Heart left ventricle (tissue), 16 donors: ENCODE measurements around the gene ITSN1. TPM values are rescaled to one million over a fixed set of nuclear protein-coding genes. Genes with fewer than 3 reads are reported as not detected.

Experiments used
- ATAC-seq, 4 donors: fragments of 200-7000 bp; cut with Tn5 transposase; one replicate each; pipeline ENCODE4 v1.9.1; 2020 to 2022; ENCODE audit warnings: moderate library complexity in 4 of 4, mild to moderate bottlenecking in 3 of 4, moderate number of reproducible peaks in 1 of 4
- DNase-seq, 5 donors: peaks; one replicate each; pipeline ENCODE4 v3.0.0-alpha.2; 2020
- H3K27ac ChIP-seq, 12 donors: fragments of 200-600 bp; sonication (generic) in 4 of 12; one replicate each; pipeline versions ENCODE4 v1.5.0 to v1.8.0; 2016 to 2022; ENCODE audit warnings: mild to moderate bottlenecking in 2 of 12
- H3K27me3 ChIP-seq, 9 donors: fragments of 200-600 bp; sonication (generic) in 2 of 9; one replicate each; pipeline versions ENCODE4 v1.5.1 to v1.8.0; 2016 to 2022; ENCODE audit warnings: mild to moderate bottlenecking in 3 of 9
- H3K36me3 ChIP-seq, 9 donors: fragments of 200-600 bp; sonication (generic) in 2 of 9; one replicate each; pipeline versions ENCODE4 v1.5.0 to v1.8.0; 2018 to 2022; ENCODE audit warnings: mild to moderate bottlenecking in 2 of 9
- H3K4me1 ChIP-seq, 12 donors: fragments of 200-600 bp; sonication (generic) in 4 of 12; one replicate each; pipeline versions ENCODE4 v1.5.0 to v1.8.0; 2016 to 2022; ENCODE audit warnings: mild to moderate bottlenecking in 3 of 12
- H3K4me3 ChIP-seq, 12 donors: fragments of 200-600 bp; sonication (generic) in 4 of 12; one replicate each; pipeline versions ENCODE4 v1.5.0 to v1.8.0; 2017 to 2022; ENCODE audit warnings: mild to moderate bottlenecking in 9 of 12, moderate library complexity in 4 of 12
- H3K9me3 ChIP-seq, 12 donors: fragments of 200-600 bp; sonication (generic) in 4 of 12; one replicate each; pipeline versions ENCODE4 v1.5.0 to v1.8.0; 2016 to 2022; ENCODE audit warnings: mild to moderate bottlenecking in 1 of 12
- CTCF ChIP-seq, 12 donors: fragments of 200-600 bp; sonication (generic) in 4 of 12; IDR thresholded peaks; one replicate each; pipeline versions ENCODE4 v1.5.0 to v1.8.0; 2018 to 2022; ENCODE audit warnings: antibody characterized with exemption in 12 of 12, mild to moderate bottlenecking in 5 of 12
- POLR2A ChIP-seq, 2 donors: fragments of 450-650 bp; IDR thresholded peaks; one replicate each; pipeline ENCODE4 v1.6.1; 2017; ENCODE audit warnings: antibody characterized with exemption in 2 of 2, mild to moderate bottlenecking in 2 of 2, moderate library complexity in 2 of 2
- WGBS, 4 donors: extraction: QIAGEN DNeasy Blood & Tissue Kit in 2 of 4; methylation state at CpG; one replicate each; pipeline versions ENCODE4 v1.1.5 to v1.1.7; 2013 to 2018; 5-methylcytosine and 5-hydroxymethylcytosine counted together
- intact Hi-C, 10 donors: fragments of 100-400 bp; cut with DNase I; formaldehyde crosslinking; loops; one replicate each; pipeline versions ENCODE4 v1.11.1 to v1.14.2; 2022
- polyA plus RNA-seq, 2 donors: library from polyadenylated mRNA; stranded (reverse); fragments of 200-250 nt; gene quantifications; one replicate each; pipeline ENCODE4 v1.2.3, GENCODE V29; 2013
- total RNA-seq, 9 donors: library from RNA; depleted of rRNA in 2 of 9; stranded (reverse); fragments of >200 nt in 2 of 9; fragmentation: NEBNext Ultra II Directional in 3 of 9; extraction: Animal tissue kit (Norgen Biotek cat#: 25700) in 3 of 9; gene quantifications; one replicate each; pipeline versions ENCODE4 v1.1.0 to v1.2.4, GENCODE V29; 2016 to 2023
- donor health status: ischemic (EF 13 %, LVEDD 7.1; RV severe dilation, severe dysfunction).
- donor health status: healthy with polysubstance abuse.
- donor health status: DM: no; HTN: yes; CAD: no.
- donor health status: DM: no; HTN: no; CAD: no.
- donor health status: ischemic (EF 25% LVEDD 6.9; RV normal size, moderate dysfunction).
- donor health status: ischemic (EF 25% LVEDD 5.7; RV mildly dilated, moderate dysfunction).
- donor health status: healthy.
- donor health status: DM: yes; HTN: yes; CAD: no.
- donor health status: ischemic (EF 35%, LVEDD 5.7; RV mildly dilated, moderate dysfunction).
- donor health status: nonischemic (EF 11% LVEDD 7.7; RV severe dilation, severe dysfunction).
- donor health status: DM: yes; HTN: yes; CAD: no.
- donor health status: PGD.
- donor health status: ischemic (EF 29% LVEDD 5.4; RV normal size, mild dysfunction).
- donor health status: nonischemic (EF 23%, LVEDD 6.1; RV moderate dilation, normal function).

Gene ITSN1
- total and polyA plus RNA-seq, 11 donors = 17.2 to 51.5 (median 34.0) TPM

- DNase-seq = no peak
- H3K9me3 ChIP-seq = no peaks in the 10 kb centered on the region
- H3K36me3 ChIP-seq = no peaks in the 10 kb centered on the region
- no peak for ATAC-seq
- no peak overlapping the region for H3K27ac ChIP-seq
- TF ChIP-seq POLR2A (IDR thresholded peaks at IDR 0.05) (no peak), CTCF (IDR thresholded peaks at IDR 0.05) (no peak)
- 82 to 85% (median 83%) methylated on average over 7 of the region's 7 CpGs for WGBS, 4 donors
- H3K4me1 ChIP-seq = peaks cover 0 to 47% (median 16%) of the 10 kb centered on the region in 12 donors
- no peak overlapping the region for H3K4me3 ChIP-seq
- intact Hi-C loops = no loop called here
- no peaks in the 10 kb centered on the region for H3K27me3 ChIP-seq
These were observed 8.7 kb downstream of the ITSN1 start for GRCh38 chr21:33650929-33651509.

GRCh38 chr21:33651965-33652680, 9.8 kb downstream of the ITSN1 start:
- Histone ChIP-seq H3K27me3 (no peaks in the 10 kb centered on the region), H3K9me3 (no peaks in the 10 kb centered on the region), H3K4me3 (no peak overlapping the region), H3K36me3 (no peaks in the 10 kb centered on the region), H3K4me1 (peaks cover 0 to 58% (median 20%) of the 10 kb centered on the region in 12 donors), H3K27ac (no peak overlapping the region)
- TF ChIP-seq CTCF (IDR thresholded peaks at IDR 0.05) (no peak), POLR2A (IDR thresholded peaks at IDR 0.05) (no peak)
- no peak for ATAC-seq
- 79 to 84% (median 81%) methylated on average over 8 of the region's 8 CpGs for WGBS, 4 donors
- no peak for DNase-seq
- intact Hi-C loops = no loop called here

GRCh38 chr21:33654412-33654811, 12.1 kb downstream of the ITSN1 start:
- Histone ChIP-seq H3K9me3 (no peaks in the 10 kb centered on the region), H3K27ac (no peak overlapping the region), H3K4me3 (no peak overlapping the region), H3K4me1 (peaks cover 0 to 77% (median 36%) of the 10 kb centered on the region in 12 donors), H3K36me3 (no peaks in the 10 kb centered on the region), H3K27me3 (no peaks in the 10 kb centered on the region)
- DNase-seq = no peak
- TF ChIP-seq POLR2A (IDR thresholded peaks at IDR 0.05) (no peak), CTCF (IDR thresholded peaks at IDR 0.05) (no peak)
- no peak for ATAC-seq
- WGBS, 4 donors = 92 to 96% (median 95%) methylated on average over 4 of the region's 4 CpGs
- intact Hi-C loops = no loop called here

- intact Hi-C loops = no loop called here
- Histone ChIP-seq H3K4me3 (no peak overlapping the region), H3K36me3 (no peaks in the 10 kb centered on the region), H3K4me1 (peaks cover 0 to 79% (median 40%) of the 10 kb centered on the region in 12 donors), H3K27me3 (no peaks in the 10 kb centered on the region), H3K9me3 (no peaks in the 10 kb centered on the region), H3K27ac (peak overlapping the region in 1 of 12 donors; percentile 43)
- ATAC-seq (peak in 2 of 4 donors; percentile 29 to 30), DNase-seq (no peak)
- WGBS, 4 donors = 52 to 61% (median 58%) methylated on average over 8 of the region's 8 CpGs
- TF ChIP-seq CTCF (IDR thresholded peaks at IDR 0.05) = no peak
- TF ChIP-seq POLR2A (IDR thresholded peaks at IDR 0.05) = no peak
These were observed 13.4 kb downstream of the ITSN1 start for GRCh38 chr21:33655588-33656221.
